ENCODE measurements around the gene DENND1C.

The DENND1C gene

DNA sequence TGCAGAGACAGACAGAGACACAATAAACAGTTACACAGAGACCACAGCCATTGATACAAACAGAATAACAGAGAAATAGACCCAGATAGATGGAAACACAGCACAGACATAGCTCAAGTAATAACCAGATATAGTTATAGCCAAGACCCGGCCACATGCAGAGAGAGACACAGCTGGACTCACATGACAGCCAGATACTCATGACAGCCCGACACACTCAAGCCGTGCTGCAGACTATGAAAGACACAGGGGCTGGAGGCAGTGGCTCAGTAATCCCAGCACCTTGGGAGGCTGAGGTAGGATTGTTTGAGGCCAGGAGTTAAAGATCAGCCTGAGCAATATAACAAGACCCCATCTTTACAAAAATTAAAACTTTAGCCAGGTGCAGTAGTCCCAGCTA, 1.6 kb upstream of the DENND1C start:
- TF ChIP-seq REST (IDR thresholded peaks at IDR 0.05; ENCODE audit: insufficient read depth in 1 of 2, low read depth in 2 of 2, low read length in 2 of 2) (no peak), SIN3A (IDR thresholded peaks at IDR 0.05; ENCODE audit: borderline replicate concordance, insufficient read depth, low read length) (no peak), POLR2AphosphoS5 (IDR thresholded peaks at IDR 0.05; ENCODE audit: low read depth, low read length) (no peak), TAF1 (IDR thresholded peaks at IDR 0.05; ENCODE audit: borderline replicate concordance, insufficient read depth, low read length) (no peak), FOXP2 (optimal IDR thresholded peaks at IDR 0.05; ENCODE audit: borderline replicate concordance, extremely low read depth, extremely low read length, insufficient read depth) (no peak)

- TF ChIP-seq REST (IDR thresholded peaks at IDR 0.05; ENCODE audit: insufficient read depth in 1 of 2, low read depth in 2 of 2, low read length in 2 of 2) = no peak
- no peak for TF ChIP-seq POLR2AphosphoS5 (IDR thresholded peaks at IDR 0.05; ENCODE audit: low read depth, low read length)
- no peak for TF ChIP-seq FOXP2 (optimal IDR thresholded peaks at IDR 0.05; ENCODE audit: borderline replicate concordance, extremely low read depth, extremely low read length, insufficient read depth)
- TF ChIP-seq TAF1 (IDR thresholded peaks at IDR 0.05; ENCODE audit: borderline replicate concordance, insufficient read depth, low read length) = no peak
- TF ChIP-seq SIN3A (IDR thresholded peaks at IDR 0.05; ENCODE audit: borderline replicate concordance, insufficient read depth, low read length) = no peak
Observed at GRCh38 chr19:6482343-6482686, 728 bp upstream of the DENND1C start.

DNA sequence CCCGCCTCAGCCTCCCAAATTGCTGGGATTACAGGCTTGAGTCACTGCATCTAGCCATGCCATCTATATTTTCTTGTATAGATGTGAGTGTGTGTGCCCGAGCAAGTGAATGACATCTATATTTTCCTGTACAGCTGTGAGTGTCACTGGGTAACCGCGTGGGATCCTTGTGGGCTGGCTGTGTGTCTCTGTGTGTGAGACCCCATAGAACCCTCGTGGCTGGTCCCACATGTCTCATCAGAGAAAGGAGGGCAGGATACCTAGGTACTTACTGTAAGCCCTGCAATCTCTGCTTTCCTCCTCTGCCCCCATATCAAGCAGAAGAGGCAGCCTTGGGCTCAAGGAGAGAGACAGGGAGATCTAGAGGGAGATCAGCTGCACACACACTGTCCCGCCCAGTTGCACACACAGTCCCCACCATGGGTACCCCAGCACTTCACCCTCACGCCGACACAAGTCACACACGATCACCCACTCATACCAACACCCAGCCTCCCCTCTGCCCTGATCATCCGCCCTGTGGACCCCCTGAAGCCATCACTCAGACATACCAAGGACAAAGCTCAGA, 655 bp downstream of the DENND1C start:
- TF ChIP-seq FOXP2 (optimal IDR thresholded peaks at IDR 0.05; ENCODE audit: borderline replicate concordance, extremely low read depth, extremely low read length, insufficient read depth) = no peak
- TF ChIP-seq TAF1 (IDR thresholded peaks at IDR 0.05; ENCODE audit: borderline replicate concordance, insufficient read depth, low read length) = no peak
- TF ChIP-seq SIN3A (IDR thresholded peaks at IDR 0.05; ENCODE audit: borderline replicate concordance, insufficient read depth, low read length) = no peak
- no peak for TF ChIP-seq REST (IDR thresholded peaks at IDR 0.05; ENCODE audit: insufficient read depth in 1 of 2, low read depth in 2 of 2, low read length in 2 of 2)
- no peak for TF ChIP-seq POLR2AphosphoS5 (IDR thresholded peaks at IDR 0.05; ENCODE audit: low read depth, low read length)

DNA sequence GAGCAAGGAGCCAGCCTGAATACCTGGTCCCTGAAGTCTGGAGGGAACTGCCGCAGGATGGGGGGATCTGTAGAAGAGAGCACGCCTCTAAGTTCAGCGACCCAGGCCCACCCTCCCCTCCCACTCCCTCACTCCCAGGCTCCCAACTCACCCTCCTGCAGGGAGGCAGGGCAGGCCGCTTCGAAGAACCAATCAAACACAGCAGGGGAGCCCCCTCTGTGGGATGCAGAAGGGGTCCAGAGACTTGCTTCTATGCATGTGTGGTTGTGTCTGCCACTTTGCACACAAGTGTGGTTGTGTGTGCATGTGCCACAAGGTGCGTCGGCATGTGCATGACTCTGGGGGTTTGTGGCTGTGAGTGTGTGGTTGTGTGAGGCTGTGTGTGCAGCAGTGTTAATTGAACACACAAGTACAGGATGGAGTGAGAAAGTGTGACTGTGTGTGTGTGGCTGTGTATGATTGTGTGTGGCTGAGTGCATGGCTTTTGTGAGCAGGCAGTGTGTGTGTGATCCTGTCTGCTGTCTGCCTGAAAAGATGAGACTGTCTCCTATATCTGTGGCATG, 1.7 kb downstream of the DENND1C start:
- TF ChIP-seq FOXP2 (optimal IDR thresholded peaks at IDR 0.05; ENCODE audit: borderline replicate concordance, extremely low read depth, extremely low read length, insufficient read depth) (no peak), SIN3A (IDR thresholded peaks at IDR 0.05; ENCODE audit: borderline replicate concordance, insufficient read depth, low read length) (no peak), TAF1 (IDR thresholded peaks at IDR 0.05; ENCODE audit: borderline replicate concordance, insufficient read depth, low read length) (no peak), POLR2AphosphoS5 (IDR thresholded peaks at IDR 0.05; ENCODE audit: low read depth, low read length) (no peak), REST (IDR thresholded peaks at IDR 0.05; ENCODE audit: insufficient read depth in 1 of 2, low read depth in 2 of 2, low read length in 2 of 2) (no peak)
